Measurements from ENCODE around the gene TMUB1.
A peak's percentile ranks its signal among the peaks of the same experiment; 100 is the strongest.

The TMUB1 gene

GRCh38 chr7:151083071-151083823, at the start of gene TMUB1:
TMUB1 (minus strand) TSS chr7:151083493; CDS start chr7:151082563, 930 bp downstream.
- DNase-seq (ENCODE audit: low read depth in 1 of 2, low spot score in 1 of 2): peak; percentile 62 to 79

DNA sequence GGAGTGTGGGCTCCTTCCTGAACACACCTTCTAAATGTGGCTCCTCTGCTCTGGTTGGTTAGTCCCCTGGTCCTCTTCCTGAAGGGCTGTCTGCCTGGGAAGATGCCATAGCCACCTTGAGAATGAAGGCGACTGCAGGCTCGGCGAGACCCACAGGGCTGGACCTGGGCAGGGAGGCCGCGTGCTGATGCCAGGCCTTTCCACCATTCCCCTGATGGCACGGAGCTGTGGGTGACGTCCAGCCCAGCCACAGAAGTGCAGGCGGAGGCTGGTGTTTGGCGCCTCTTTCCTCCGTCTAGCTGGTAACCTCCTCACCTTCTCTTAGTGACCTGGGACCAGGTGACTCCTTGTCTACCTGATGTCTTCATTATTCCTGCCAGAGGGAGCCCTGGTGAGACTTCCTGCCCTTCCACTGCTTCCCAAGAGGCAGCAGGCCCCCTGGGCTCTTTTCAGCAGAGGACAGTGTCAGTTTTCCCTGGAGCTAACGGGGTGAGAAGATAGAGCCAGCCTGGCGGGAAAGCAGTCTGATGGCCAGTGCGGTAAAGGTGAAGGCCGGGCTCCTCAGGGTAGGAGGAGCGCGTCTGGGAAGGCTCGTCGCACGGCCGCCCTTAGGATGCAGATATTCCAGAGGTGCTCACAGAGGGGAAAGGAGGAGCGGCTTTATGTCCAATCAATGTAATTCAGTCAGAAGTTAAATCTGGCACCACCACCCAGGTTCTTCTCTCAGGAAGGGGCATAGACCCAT, 49.3 kb upstream of the TMUB1 start:
- no peak for DNase-seq (ENCODE audit: low read depth in 1 of 2, low spot score in 1 of 2)

GRCh38 chr7:151131592-151132293, 48.5 kb upstream of the TMUB1 start:
- no peak for DNase-seq (ENCODE audit: low read depth in 1 of 2, low spot score in 1 of 2)

DNA sequence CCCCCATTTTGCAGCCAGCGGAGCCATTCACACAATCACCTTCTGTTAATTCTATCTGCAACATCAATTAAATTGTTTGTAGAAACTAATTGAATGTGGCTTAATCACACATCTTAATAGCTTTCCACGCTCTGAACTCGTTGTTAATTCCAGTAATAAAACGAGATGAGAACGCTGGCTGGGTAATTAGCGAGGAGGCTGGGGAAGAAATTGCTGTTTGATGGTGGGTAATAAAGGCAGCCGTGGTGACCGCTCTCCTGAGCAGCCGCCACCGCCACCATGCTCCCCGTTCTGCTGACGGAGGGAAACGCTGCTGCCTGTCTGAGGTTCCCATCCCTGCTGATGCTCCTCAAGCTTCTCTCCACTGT, 47.9 kb upstream of the TMUB1 start:
- no peak for DNase-seq (ENCODE audit: low read depth in 1 of 2, low spot score in 1 of 2)

DNA sequence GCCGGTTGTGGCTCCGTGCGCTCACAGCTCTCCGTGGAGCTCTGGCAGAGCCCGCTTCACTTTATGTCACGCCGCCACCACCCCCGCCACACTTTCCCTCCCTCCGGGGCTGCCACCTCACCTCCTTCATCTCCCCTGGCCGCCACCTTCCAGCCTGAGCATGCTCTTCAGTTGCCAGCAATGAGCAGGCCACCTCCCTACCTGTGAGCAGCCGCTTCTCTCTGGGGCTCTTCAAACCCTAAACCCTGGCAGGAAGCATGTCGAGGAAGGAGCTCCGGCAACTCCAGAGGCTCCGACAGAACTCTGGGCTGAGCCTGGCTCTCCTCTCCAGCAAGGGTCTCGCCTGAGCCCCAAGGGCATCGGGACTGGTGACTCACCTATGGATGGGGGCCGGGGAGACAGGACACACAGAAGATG, 47.5 kb upstream of the TMUB1 start:
- DNase-seq (ENCODE audit: low read depth in 1 of 2, low spot score in 1 of 2): no peak

- DNase-seq (ENCODE audit: low read depth in 1 of 2, low spot score in 1 of 2): no peak
These were observed 46.8 kb upstream of the TMUB1 start for GRCh38 chr7:151129960-151130591.

DNA sequence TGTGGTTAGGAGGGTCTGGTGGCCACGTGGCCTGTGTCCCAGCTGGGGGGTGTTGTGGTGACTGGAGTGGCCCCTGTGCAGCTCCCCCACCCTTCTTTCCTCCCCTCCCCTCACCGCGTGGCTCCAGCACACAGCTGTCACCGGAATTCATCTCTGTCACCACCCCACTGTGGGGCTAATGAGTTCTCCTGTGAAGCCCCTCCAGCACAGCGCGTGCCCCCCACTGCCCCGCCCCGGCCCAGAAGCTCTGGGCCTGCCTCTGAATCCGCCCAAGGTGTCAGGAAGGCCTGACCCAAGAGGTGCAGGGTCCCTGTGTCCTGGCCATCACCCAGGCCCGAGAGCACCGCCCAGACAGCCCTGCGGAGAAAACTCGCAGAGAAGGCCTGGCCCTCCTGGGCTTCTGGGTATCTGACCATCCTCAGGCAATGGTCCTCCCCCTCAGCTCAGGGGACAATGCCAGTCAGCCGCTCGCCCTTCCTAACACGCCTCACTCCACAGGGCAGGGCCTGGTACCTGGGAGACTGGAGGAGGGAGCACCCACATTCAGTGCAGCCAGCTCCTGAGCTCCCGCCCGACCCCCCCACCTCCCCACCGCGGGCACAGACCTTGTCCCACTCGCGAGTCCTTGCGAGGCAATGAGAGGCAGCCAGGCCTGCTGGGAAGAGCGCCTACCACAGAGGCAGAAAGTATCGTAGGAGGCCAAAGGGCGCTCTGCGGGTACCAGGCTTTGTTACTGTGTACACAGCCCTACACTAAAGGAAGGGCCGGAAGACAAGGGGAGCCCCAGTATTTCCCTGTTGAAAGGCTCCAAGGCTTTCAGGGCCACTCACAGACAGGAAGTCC, 46.0 kb upstream of the TMUB1 start:
- no peak for DNase-seq (ENCODE audit: low read depth in 1 of 2, low spot score in 1 of 2)

DNA sequence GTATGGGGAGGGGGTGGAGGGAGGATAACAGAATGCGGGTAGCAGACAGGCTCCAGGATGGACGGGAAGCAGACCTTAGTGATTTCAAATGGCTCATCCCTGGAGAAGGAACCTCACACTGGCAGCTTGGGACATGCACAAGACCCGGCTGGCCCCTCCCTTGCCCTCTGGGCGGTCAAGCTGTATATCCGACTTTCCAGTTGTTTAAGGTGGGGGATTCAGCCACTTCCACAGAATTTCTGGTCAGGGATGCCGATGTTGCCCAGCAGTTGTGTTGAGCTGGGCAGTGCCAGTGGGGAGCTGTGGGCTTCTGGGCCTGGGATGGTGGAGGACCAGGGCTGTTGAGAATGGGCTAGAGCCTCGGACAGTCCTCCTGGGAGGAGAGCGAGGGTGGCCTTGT, 45.4 kb upstream of the TMUB1 start:
- no peak for DNase-seq (ENCODE audit: low read depth in 1 of 2, low spot score in 1 of 2)

GRCh38 chr7:151128144-151128543, 44.9 kb upstream of the TMUB1 start:
- no peak for DNase-seq (ENCODE audit: low read depth in 1 of 2, low spot score in 1 of 2)

GRCh38 chr7:151126491-151127137, 43.3 kb upstream of the TMUB1 start:
- DNase-seq (ENCODE audit: low read depth in 1 of 2, low spot score in 1 of 2): no peak

DNA sequence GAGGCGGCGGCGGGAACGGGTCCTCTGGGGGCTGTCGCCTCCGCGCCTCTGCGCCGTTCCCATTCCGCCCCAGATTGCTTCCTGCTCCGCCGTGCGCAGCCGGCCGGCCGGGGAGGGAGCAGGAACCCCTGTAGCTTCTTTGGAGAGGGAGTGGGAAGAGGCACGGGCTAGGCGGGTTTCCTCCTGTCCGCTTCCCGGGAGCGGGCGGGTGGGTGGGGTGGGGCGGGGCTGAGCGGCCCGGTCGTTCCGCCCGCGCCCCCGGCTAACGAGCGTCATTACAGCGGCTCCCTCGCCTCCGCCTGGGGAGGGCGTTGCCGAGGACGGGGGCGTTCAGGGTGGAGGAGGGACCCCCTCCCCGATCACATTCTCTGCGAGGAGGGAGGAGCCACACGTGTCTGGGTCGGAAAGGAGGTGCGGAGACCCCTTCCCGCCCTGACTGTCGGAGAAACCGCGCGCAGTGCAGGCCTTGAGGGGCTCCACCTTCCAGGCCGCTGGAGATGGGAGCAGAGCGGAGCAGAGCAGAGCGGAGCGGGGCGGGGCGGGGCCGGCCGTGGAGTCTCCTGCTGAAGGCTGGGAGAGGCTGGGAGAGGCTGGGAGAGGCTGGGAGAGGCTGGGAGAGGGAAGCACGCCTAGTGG, 42.7 kb upstream of the TMUB1 start:
- no peak for DNase-seq (ENCODE audit: low read depth in 1 of 2, low spot score in 1 of 2)

GRCh38 chr7:151125470-151125845, 42.2 kb upstream of the TMUB1 start:
- no peak for DNase-seq (ENCODE audit: low read depth in 1 of 2, low spot score in 1 of 2)

DNA sequence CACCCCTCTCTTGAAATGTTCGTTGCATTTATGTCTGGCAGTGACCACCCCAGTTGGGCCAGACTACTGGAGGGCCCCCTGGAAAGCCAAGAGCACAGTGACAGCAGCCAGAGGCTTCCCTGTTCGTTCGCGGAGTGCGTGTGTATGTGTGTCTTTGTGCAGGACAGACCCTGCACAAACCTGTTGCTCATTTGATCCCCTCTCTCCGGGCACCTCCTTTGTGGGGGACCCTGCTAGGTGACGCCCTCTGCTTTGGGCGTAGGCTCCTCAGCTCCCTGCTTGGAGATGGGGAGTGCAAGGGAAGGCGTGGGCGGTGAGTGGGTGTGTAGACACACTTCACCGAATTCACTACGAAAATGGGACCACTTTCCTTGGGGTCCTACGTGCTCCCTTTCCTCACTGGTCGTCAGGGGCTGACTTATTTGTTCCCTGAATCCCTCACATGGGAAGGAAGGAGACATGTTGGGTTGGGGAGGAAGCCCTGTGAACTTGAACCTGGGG, 41.7 kb upstream of the TMUB1 start:
- no peak for DNase-seq (ENCODE audit: low read depth in 1 of 2, low spot score in 1 of 2)

- no peak for DNase-seq (ENCODE audit: low read depth in 1 of 2, low spot score in 1 of 2)
These were observed 41.2 kb upstream of the TMUB1 start for GRCh38 chr7:151124481-151124880.

DNA sequence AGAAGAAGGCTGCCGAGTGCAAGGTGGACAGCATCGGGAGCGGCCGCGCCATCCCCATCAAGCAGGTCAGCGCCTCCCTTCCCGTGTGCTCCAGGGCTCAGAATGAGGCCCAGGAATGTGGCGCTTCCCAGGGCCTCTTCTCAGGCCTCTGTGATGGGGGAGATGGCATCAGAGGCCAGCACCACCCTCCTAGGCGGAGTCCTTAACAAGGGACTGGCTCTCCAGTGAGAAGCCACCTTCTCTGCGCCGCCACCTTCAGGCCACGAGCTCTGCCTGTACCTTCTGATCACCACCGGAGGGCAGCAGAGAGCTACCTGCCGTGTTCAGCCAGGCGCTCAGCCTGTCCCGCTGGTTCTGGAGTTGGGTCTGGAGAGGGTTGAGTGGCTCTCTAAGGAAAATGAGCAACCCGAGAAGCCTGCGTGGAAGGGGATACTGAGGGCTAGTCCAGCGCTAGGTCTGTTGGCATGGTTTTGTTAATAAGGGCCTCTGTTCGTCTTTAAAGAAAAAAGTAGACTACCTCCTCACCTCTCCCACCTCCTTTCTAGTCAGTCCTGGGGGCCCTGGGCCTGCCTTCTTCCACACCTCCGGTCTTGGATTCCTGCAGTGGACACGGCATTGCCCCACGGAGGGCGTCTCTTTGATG, 40.6 kb upstream of the TMUB1 start:
- DNase-seq (ENCODE audit: low read depth in 1 of 2, low spot score in 1 of 2): peak; percentile 65

GRCh38 chr7:151123158-151123821, 40.0 kb upstream of the TMUB1 start:
- DNase-seq (ENCODE audit: low read depth in 1 of 2, low spot score in 1 of 2): no peak

- DNase-seq (ENCODE audit: low read depth in 1 of 2, low spot score in 1 of 2): no peak
These were observed 39.5 kb upstream of the TMUB1 start for GRCh38 chr7:151122796-151123157.

DNA sequence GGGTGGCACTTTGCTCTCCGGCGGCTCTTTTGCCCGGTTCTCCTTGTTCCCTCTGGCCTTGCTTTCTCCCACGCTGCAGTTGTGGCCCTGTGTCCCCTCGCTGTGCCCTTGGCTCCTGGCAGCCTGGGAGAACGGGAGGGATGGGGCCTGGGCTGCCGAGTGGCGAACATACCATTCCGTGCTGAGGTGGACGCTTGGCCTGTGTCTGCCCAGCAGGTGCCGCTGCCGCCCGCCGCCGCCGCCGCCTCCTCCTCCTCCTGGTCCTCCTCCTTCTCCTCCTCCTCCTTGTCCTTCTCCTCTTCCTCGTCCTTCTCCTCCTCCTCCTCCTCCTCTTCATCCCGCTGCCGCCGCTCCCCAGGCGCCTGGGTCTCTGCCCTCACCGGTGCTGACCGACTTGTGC, 39.0 kb upstream of the TMUB1 start:
- DNase-seq (ENCODE audit: low read depth in 1 of 2, low spot score in 1 of 2): no peak

All from activated T-helper 1 cell treated with anti-CD3 and anti-CD28 coated beads, Interleukin-2, amount 50 U/mL, for 16 hours (primary cell).